Uterus (tissue), 4 donors: ENCODE results near the gene INSC. TPM values are rescaled to one million over a fixed set of nuclear protein-coding genes. Genes with fewer than 3 reads are reported as not detected.

Experiments
- DNase-seq, 2 donors: peaks; one replicate each; pipeline ENCODE4 v3.0.0-alpha.2; 2019 to 2020
- H3K27ac ChIP-seq, 2 donors: fragments of 200-600 bp; sonication (generic); 1 replicate in 1 of 2; 2 replicates in 1 of 2; pipeline ENCODE4 v1.5.1; 2016 to 2018
- H3K27me3 ChIP-seq, 2 donors: fragments of 200-600 bp; sonication (generic); one replicate each; pipeline ENCODE4 v1.5.1; 2018 to 2019; ENCODE audit warnings: control low read depth in 1 of 2
- H3K36me3 ChIP-seq, 2 donors: fragments of 200-600 bp; sonication (generic); one replicate each; pipeline ENCODE4 v1.5.1; 2019; ENCODE audit warnings: control low read depth in 1 of 2
- H3K4me1 ChIP-seq, 2 donors: fragments of 200-600 bp; sonication (generic); one replicate each; pipeline ENCODE4 v1.5.1; 2018 to 2019; ENCODE audit warnings: control low read depth in 1 of 2
- H3K4me3 ChIP-seq, 2 donors: fragments of 200-600 bp; sonication (generic); 1 replicate in 1 of 2; 2 replicates in 1 of 2; pipeline ENCODE4 v1.5.1; 2018 to 2019; ENCODE audit warnings: mild to moderate bottlenecking in 1 of 2
- H3K9me3 ChIP-seq, 2 donors: fragments of 200-600 bp; sonication (generic); one replicate each; pipeline ENCODE4 v1.5.1; 2019; ENCODE audit warnings: control low read depth in 1 of 2
- CTCF ChIP-seq, 4 experiments: fragments of 200-600 bp in 2 of 4; fragments of 450-650 bp in 2 of 4; sonication (generic) in 2 of 4; IDR thresholded peaks; one replicate each; pipeline ENCODE4 v1.5.1; 2016 to 2019; ENCODE audit warnings: antibody characterized with exemption in 4 of 4, mild to moderate bottlenecking in 2 of 4, moderate library complexity in 1 of 4
- POLR2A ChIP-seq, 2 donors: fragments of 450-650 bp; IDR thresholded peaks; one replicate each; pipeline ENCODE4 v1.6.1; 2016; ENCODE audit warnings: antibody characterized with exemption in 2 of 2, mild to moderate bottlenecking in 1 of 2, moderate library complexity in 1 of 2
- intact Hi-C: fragments of 100-400 bp; cut with DNase I; formaldehyde crosslinking; loops from one replicate; pipeline ENCODE4 v1.15.1; 2023; ENCODE audit warnings: low total_unique reads
- total RNA-seq, 4 donors: library from RNA; depleted of rRNA in 3 of 4; stranded (reverse); fragments of >200 nt in 3 of 4; gene quantifications; one replicate each; pipeline versions ENCODE4 v1.1.0 to v1.2.4, GENCODE V29; 2014 to 2023
- donor health status: DM: yes; HTN: yes; CAD: no.

INSC gene
- total RNA-seq, 4 donors from 2014 or later, result 0.24 to 2.6 TPM; not detected in 2

DNA sequence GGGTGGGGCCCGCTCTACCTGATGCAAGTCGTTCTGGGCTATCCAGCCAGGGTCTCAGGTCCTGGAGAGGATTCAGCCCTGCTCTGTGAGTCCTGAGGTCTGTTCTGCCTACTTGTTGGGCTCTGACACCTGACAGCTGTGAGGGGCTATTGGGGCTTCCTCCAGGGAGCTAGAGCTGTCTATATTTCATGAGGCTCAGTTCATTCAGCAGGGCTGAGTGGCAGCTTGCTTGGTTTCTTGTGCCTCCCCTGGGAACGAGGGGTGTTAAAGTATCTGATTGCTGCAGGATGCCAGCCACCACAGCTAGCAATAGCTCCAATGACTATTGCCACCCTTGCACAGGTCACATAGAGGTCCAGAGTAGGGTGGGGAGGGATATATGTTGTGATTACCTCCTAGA is 26.7 kb downstream of the INSC start:
- TF ChIP-seq CTCF (IDR thresholded peaks at IDR 0.05) (no peak), POLR2A (IDR thresholded peaks at IDR 0.05) (no peak)
- Histone ChIP-seq H3K4me1 (no peaks in the 10 kb centered on the region), H3K4me3 (no peak overlapping the region), H3K36me3 (no peaks in the 10 kb centered on the region), H3K27me3 (no peaks in the 10 kb centered on the region), H3K27ac (no peak overlapping the region), H3K9me3 (no peaks in the 10 kb centered on the region)
- DNase-seq, result no peak
- intact Hi-C loops, result no loop called here

GRCh38 chr11:15142838-15143237 is 28.1 kb downstream of the INSC start:
- no peaks in the 10 kb centered on the region for H3K9me3 ChIP-seq
- no peak for DNase-seq
- no peak overlapping the region for H3K27ac ChIP-seq
- no peaks in the 10 kb centered on the region for H3K27me3 ChIP-seq
- H3K4me3 ChIP-seq, result no peak overlapping the region
- TF ChIP-seq CTCF (IDR thresholded peaks at IDR 0.05) (no peak), POLR2A (IDR thresholded peaks at IDR 0.05) (no peak)
- no peaks in the 10 kb centered on the region for H3K36me3 ChIP-seq
- intact Hi-C loops, result no loop called here
- no peaks in the 10 kb centered on the region for H3K4me1 ChIP-seq

GRCh38 chr11:15143855-15144254 is 29.1 kb downstream of the INSC start:
- no peak for DNase-seq
- Histone ChIP-seq H3K4me1 (no peaks in the 10 kb centered on the region), H3K9me3 (no peaks in the 10 kb centered on the region), H3K4me3 (no peak overlapping the region), H3K27me3 (no peaks in the 10 kb centered on the region), H3K36me3 (no peaks in the 10 kb centered on the region), H3K27ac (no peak overlapping the region)
- intact Hi-C loops, result no loop called here
- no peak for TF ChIP-seq POLR2A (IDR thresholded peaks at IDR 0.05)
- no peak for TF ChIP-seq CTCF (IDR thresholded peaks at IDR 0.05)

- H3K9me3 ChIP-seq, result no peaks in the 10 kb centered on the region
- TF ChIP-seq POLR2A (IDR thresholded peaks at IDR 0.05) (no peak), CTCF (IDR thresholded peaks at IDR 0.05) (no peak)
- DNase-seq, result no peak
- intact Hi-C loops, result no loop called here
- no peak overlapping the region for H3K27ac ChIP-seq
- no peaks in the 10 kb centered on the region for H3K36me3 ChIP-seq
- no peak overlapping the region for H3K4me3 ChIP-seq
- no peaks in the 10 kb centered on the region for H3K27me3 ChIP-seq
- no peaks in the 10 kb centered on the region for H3K4me1 ChIP-seq
Measured at GRCh38 chr11:15144347-15144746, 29.6 kb downstream of the INSC start.

GRCh38 chr11:15145151-15145550 is 30.4 kb downstream of the INSC start:
- no peak overlapping the region for H3K27ac ChIP-seq
- no peak for DNase-seq
- intact Hi-C loops, result no loop called here

More at GRCh38 chr11:15145151-15145550, 30.4 kb downstream of the INSC start:
- no peaks in the 10 kb centered on the region for H3K27me3 ChIP-seq
- no peaks in the 10 kb centered on the region for H3K36me3 ChIP-seq
- H3K4me3 ChIP-seq, result no peak overlapping the region
- H3K9me3 ChIP-seq, result no peaks in the 10 kb centered on the region
- TF ChIP-seq POLR2A (IDR thresholded peaks at IDR 0.05) (no peak), CTCF (IDR thresholded peaks at IDR 0.05) (no peak)
- H3K4me1 ChIP-seq, result no peaks in the 10 kb centered on the region
